Spinal cord (tissue), 10 donors: ENCODE data around the gene ADRM1. TPM values are rescaled to one million over a fixed set of nuclear protein-coding genes. Genes with fewer than 3 reads are reported as not detected.
A peak's percentile ranks its signal among the peaks of the same experiment; 100 is the strongest.

Source experiments
- DNase-seq, 6 donors: peaks; one replicate each; pipeline versions ENCODE4 v3.0.0 to v3.0.0-alpha.2; 2013 to 2015; ENCODE audit warnings: low spot score in 6 of 6, low read depth in 4 of 6
- H3K27ac ChIP-seq: one replicate; pipeline ENCODE4 v1.5.1; 2013; ENCODE audit warnings: low read depth, low read length, control low read depth
- H3K27me3 ChIP-seq: one replicate; pipeline ENCODE4 v1.6.1; 2013; ENCODE audit warnings: low read length; ENCODE audit not compliant: control insufficient read depth, insufficient read depth
- H3K36me3 ChIP-seq: one replicate; pipeline ENCODE4 v1.6.1; 2013; ENCODE audit warnings: low read length; ENCODE audit not compliant: control insufficient read depth, insufficient read depth
- H3K4me1 ChIP-seq: one replicate; pipeline ENCODE4 v1.6.1; 2013; ENCODE audit warnings: low read length; ENCODE audit not compliant: control insufficient read depth, insufficient read depth
- H3K4me3 ChIP-seq: one replicate; pipeline ENCODE4 v1.5.1; 2013; ENCODE audit warnings: low read depth, low read length, control low read depth
- H3K9me3 ChIP-seq: one replicate; pipeline ENCODE4 v1.6.1; 2013; ENCODE audit warnings: low read length; ENCODE audit not compliant: control insufficient read depth, insufficient read depth
- WGBS: methylation state at CpG from one replicate; pipeline ENCODE4 v1.1.5; 2013; ENCODE audit warnings: missing lambda C conversion rate; ENCODE audit not compliant: insufficient coverage; 5-methylcytosine and 5-hydroxymethylcytosine counted together
- polyA plus RNA-seq, 2 donors: library from polyadenylated mRNA; unstranded; fragments of 120-200 nt; gene quantifications; one replicate each; pipeline ENCODE4 v1.2.1, GENCODE V29; 2013; ENCODE audit not compliant: insufficient read length in 2 of 2
- total RNA-seq, 2 donors: library from RNA; depleted of rRNA in 1 of 2; stranded (reverse); fragments of 120-200 nt in 1 of 2; fragments of >200 nt in 1 of 2; gene quantifications; one replicate each; pipeline versions ENCODE4 v1.2.3 to v1.2.4, GENCODE V29; 2013 to 2014
- donor health status: healthy.

ADRM1 gene
- total and polyA plus RNA-seq, 4 donors: 33.7 to 86.1 (median 80.3) TPM

- DNase-seq: no peak
- no peaks in the 10 kb centered on the region for H3K27me3 ChIP-seq
- 95% methylated on average over 7 of the region's 10 CpGs for WGBS
- no peaks in the 10 kb centered on the region for H3K9me3 ChIP-seq
- H3K4me3 ChIP-seq: no peak overlapping the region
- H3K36me3 ChIP-seq: peaks cover 59% of the 10 kb centered on the region
- H3K4me1 ChIP-seq: no peaks in the 10 kb centered on the region
- no peak overlapping the region for H3K27ac ChIP-seq
These were observed 27.6 kb upstream of the ADRM1 start for GRCh38 chr20:62275219-62275618.

- H3K9me3 ChIP-seq: no peaks in the 10 kb centered on the region
- H3K27ac ChIP-seq: no peak overlapping the region
- DNase-seq: peak in 3 of 6 donors; percentile 29 to 80 (median 54)
- WGBS: 49% methylated on average over 6 of the region's 6 CpGs
- H3K4me3 ChIP-seq: no peak overlapping the region
- no peaks in the 10 kb centered on the region for H3K27me3 ChIP-seq
- H3K36me3 ChIP-seq: peaks cover 64% of the 10 kb centered on the region
- H3K4me1 ChIP-seq: no peaks in the 10 kb centered on the region
These were observed 26.4 kb upstream of the ADRM1 start for GRCh38 chr20:62276439-62276838.

GRCh38 chr20:62277253-62277652 is 25.5 kb upstream of the ADRM1 start:
- Histone ChIP-seq H3K36me3 (peaks cover 64% of the 10 kb centered on the region), H3K4me1 (no peaks in the 10 kb centered on the region), H3K27me3 (no peaks in the 10 kb centered on the region), H3K9me3 (no peaks in the 10 kb centered on the region), H3K4me3 (no peak overlapping the region), H3K27ac (no peak overlapping the region)
- no peak for DNase-seq
- WGBS: 74% methylated on average over 13 of the region's 13 CpGs

GRCh38 chr20:62280303-62280702 is 22.5 kb upstream of the ADRM1 start:
- no peaks in the 10 kb centered on the region for H3K4me1 ChIP-seq
- no peaks in the 10 kb centered on the region for H3K27me3 ChIP-seq
- H3K4me3 ChIP-seq: no peak overlapping the region
- no peaks in the 10 kb centered on the region for H3K9me3 ChIP-seq
- peaks cover 70% of the 10 kb centered on the region for H3K36me3 ChIP-seq
- no peak for DNase-seq
- no peak overlapping the region for H3K27ac ChIP-seq
- 88% methylated on average over 2 of the region's 4 CpGs for WGBS

GRCh38 chr20:62281161-62281933 is 21.4 kb upstream of the ADRM1 start:
- no peaks in the 10 kb centered on the region for H3K9me3 ChIP-seq
- 89% methylated on average over 29 of the region's 31 CpGs for WGBS
- H3K27me3 ChIP-seq: no peaks in the 10 kb centered on the region
- H3K27ac ChIP-seq: no peak overlapping the region
- DNase-seq: no peak
- peaks cover 75% of the 10 kb centered on the region for H3K36me3 ChIP-seq
- no peaks in the 10 kb centered on the region for H3K4me1 ChIP-seq
- H3K4me3 ChIP-seq: no peak overlapping the region

- 94% methylated on average over 4 of the region's 7 CpGs for WGBS
- H3K27ac ChIP-seq: no peak overlapping the region
- H3K9me3 ChIP-seq: no peaks in the 10 kb centered on the region
These were observed 20.7 kb upstream of the ADRM1 start for GRCh38 chr20:62282103-62282502.

GRCh38 chr20:62282877-62283503 is 19.8 kb upstream of the ADRM1 start:
- no peak overlapping the region for H3K27ac ChIP-seq
- 83% methylated on average over 15 of the region's 16 CpGs for WGBS
- H3K36me3 ChIP-seq: peaks cover 86% of the 10 kb centered on the region

More at GRCh38 chr20:62282103-62282502, 20.7 kb upstream of the ADRM1 start:
- Histone ChIP-seq H3K4me3 (no peak overlapping the region), H3K36me3 (peaks cover 80% of the 10 kb centered on the region), H3K27me3 (no peaks in the 10 kb centered on the region), H3K4me1 (no peaks in the 10 kb centered on the region)
- DNase-seq: no peak

GRCh38 chr20:62284448-62284847 is 18.3 kb upstream of the ADRM1 start:
- Histone ChIP-seq H3K9me3 (no peaks in the 10 kb centered on the region), H3K4me3 (no peak overlapping the region), H3K27ac (no peak overlapping the region), H3K36me3 (peaks cover 89% of the 10 kb centered on the region), H3K4me1 (no peaks in the 10 kb centered on the region), H3K27me3 (no peaks in the 10 kb centered on the region)
- 93% methylated on average over 6 of the region's 6 CpGs for WGBS
- DNase-seq: no peak

More at GRCh38 chr20:62282877-62283503, 19.8 kb upstream of the ADRM1 start:
- Histone ChIP-seq H3K4me3 (no peak overlapping the region), H3K27me3 (no peaks in the 10 kb centered on the region), H3K4me1 (no peaks in the 10 kb centered on the region), H3K9me3 (no peaks in the 10 kb centered on the region)
- DNase-seq: no peak

- no peak for DNase-seq
- 85% methylated on average over 5 of the region's 6 CpGs for WGBS
- H3K27ac ChIP-seq: no peak overlapping the region
- no peaks in the 10 kb centered on the region for H3K4me1 ChIP-seq
- no peaks in the 10 kb centered on the region for H3K9me3 ChIP-seq
- peaks cover 84% of the 10 kb centered on the region for H3K36me3 ChIP-seq
- H3K4me3 ChIP-seq: no peak overlapping the region
- H3K27me3 ChIP-seq: no peaks in the 10 kb centered on the region
These were observed 17.6 kb upstream of the ADRM1 start for GRCh38 chr20:62285151-62285550.

- H3K36me3 ChIP-seq: peaks cover 81% of the 10 kb centered on the region
- no peak for DNase-seq
- no peaks in the 10 kb centered on the region for H3K4me1 ChIP-seq
- no peak overlapping the region for H3K4me3 ChIP-seq
- H3K9me3 ChIP-seq: no peaks in the 10 kb centered on the region
- WGBS: 84% methylated on average over 23 of the region's 23 CpGs
- H3K27me3 ChIP-seq: no peaks in the 10 kb centered on the region
- no peak overlapping the region for H3K27ac ChIP-seq
These were observed 17.1 kb upstream of the ADRM1 start for GRCh38 chr20:62285722-62286121.
